Peyer's patch (tissue), 4 donors: ENCODE measurements around the gene ZC3H10. TPM values are rescaled to one million over a fixed set of nuclear protein-coding genes. Genes with fewer than 3 reads are reported as not detected.

Experiments
- DNase-seq, 3 donors: peaks; one replicate each; pipeline ENCODE4 v3.0.0-alpha.2; 2017 to 2019
- H3K27ac ChIP-seq, 4 donors: fragments of 200-600 bp; sonication (generic); one replicate each; pipeline ENCODE4 v1.5.1; 2016 to 2019
- H3K27me3 ChIP-seq, 2 donors: fragments of 200-600 bp; sonication (generic); one replicate each; pipeline ENCODE4 v1.5.1; 2019
- H3K36me3 ChIP-seq, 3 donors: fragments of 200-600 bp; sonication (generic); one replicate each; pipeline ENCODE4 v1.5.1; 2016 to 2019
- H3K4me1 ChIP-seq, 4 donors: fragments of 200-600 bp; sonication (generic); one replicate each; pipeline ENCODE4 v1.5.1; 2016 to 2019
- H3K4me3 ChIP-seq, 4 donors: fragments of 200-600 bp; sonication (generic); 1 replicate in 3 of 4; 2 replicates in 1 of 4; pipeline ENCODE4 v1.5.1; 2016 to 2019; ENCODE audit warnings: mild to moderate bottlenecking in 1 of 4
- H3K9me3 ChIP-seq, 4 donors: fragments of 200-600 bp; sonication (generic); one replicate each; pipeline ENCODE4 v1.5.1; 2016 to 2019; ENCODE audit warnings: mild to moderate bottlenecking in 1 of 4
- POLR2A ChIP-seq, 2 donors: fragments of 450-650 bp; IDR thresholded peaks; one replicate each; pipeline ENCODE4 v1.5.1; 2017; ENCODE audit warnings: antibody characterized with exemption in 2 of 2, mild to moderate bottlenecking in 2 of 2, moderate library complexity in 2 of 2
- total RNA-seq, 4 donors: library from RNA; depleted of rRNA; stranded (reverse); fragments of >200 nt; gene quantifications; one replicate each; pipeline ENCODE4 v1.1.0, GENCODE V29; 2016
- TF ChIP-seq, protein P1 (sequence below), 6 experiments: fragments of 450-650 bp in 4 of 6; fragments of 200-600 bp in 2 of 6; sonication (generic) in 1 of 6; IDR thresholded peaks; one replicate each; pipeline ENCODE4 v1.5.1; 2017 to 2019; ENCODE audit warnings: antibody characterized with exemption in 6 of 6, mild to moderate bottlenecking in 3 of 6, moderate library complexity in 1 of 6

ZC3H10 gene
- total RNA-seq, 4 donors from 2014 or later: 2.0 to 5.5 (median 3.8) TPM

DNA sequence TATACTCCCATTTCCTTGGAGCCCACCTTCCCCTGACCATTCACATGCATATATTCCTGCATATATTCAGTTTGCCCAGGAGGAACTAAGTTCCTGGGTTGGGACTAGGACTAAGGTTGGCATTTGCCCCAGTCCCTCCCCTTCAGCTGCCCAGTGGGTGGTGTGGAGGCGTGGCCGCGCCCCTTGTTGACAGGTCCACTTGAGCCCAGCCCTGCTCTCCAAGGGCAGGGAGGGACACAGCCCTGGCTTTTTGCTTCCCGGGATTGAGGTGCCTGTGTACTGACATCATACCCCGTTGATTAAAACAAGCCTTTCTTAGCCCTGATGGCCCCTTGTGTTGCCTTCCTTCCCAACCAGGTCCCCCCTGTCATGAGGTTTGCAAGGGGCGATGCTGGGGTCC, 30.8 kb upstream of the ZC3H10 start:
- H3K27ac ChIP-seq: peak overlapping the region in 2 of 4 donors; percentile 18 to 49
- peaks cover 0 to 76% (median 0%) of the 10 kb centered on the region in 3 donors for H3K36me3 ChIP-seq
- H3K9me3 ChIP-seq: no peaks in the 10 kb centered on the region
- no peaks in the 10 kb centered on the region for H3K27me3 ChIP-seq
- no peak overlapping the region for H3K4me3 ChIP-seq
- peaks cover 0 to 30% (median 0%) of the 10 kb centered on the region in 4 donors for H3K4me1 ChIP-seq
- no peak for TF ChIP-seq POLR2A (IDR thresholded peaks at IDR 0.05)
- TF ChIP-seq, protein P1, sequence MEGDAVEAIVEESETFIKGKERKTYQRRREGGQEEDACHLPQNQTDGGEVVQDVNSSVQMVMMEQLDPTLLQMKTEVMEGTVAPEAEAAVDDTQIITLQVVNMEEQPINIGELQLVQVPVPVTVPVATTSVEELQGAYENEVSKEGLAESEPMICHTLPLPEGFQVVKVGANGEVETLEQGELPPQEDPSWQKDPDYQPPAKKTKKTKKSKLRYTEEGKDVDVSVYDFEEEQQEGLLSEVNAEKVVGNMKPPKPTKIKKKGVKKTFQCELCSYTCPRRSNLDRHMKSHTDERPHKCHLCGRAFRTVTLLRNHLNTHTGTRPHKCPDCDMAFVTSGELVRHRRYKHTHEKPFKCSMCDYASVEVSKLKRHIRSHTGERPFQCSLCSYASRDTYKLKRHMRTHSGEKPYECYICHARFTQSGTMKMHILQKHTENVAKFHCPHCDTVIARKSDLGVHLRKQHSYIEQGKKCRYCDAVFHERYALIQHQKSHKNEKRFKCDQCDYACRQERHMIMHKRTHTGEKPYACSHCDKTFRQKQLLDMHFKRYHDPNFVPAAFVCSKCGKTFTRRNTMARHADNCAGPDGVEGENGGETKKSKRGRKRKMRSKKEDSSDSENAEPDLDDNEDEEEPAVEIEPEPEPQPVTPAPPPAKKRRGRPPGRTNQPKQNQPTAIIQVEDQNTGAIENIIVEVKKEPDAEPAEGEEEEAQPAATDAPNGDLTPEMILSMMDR (IDR thresholded peaks at IDR 0.05): no peak
- DNase-seq: peak in 2 of 3 donors; percentile 79 to 84

DNA sequence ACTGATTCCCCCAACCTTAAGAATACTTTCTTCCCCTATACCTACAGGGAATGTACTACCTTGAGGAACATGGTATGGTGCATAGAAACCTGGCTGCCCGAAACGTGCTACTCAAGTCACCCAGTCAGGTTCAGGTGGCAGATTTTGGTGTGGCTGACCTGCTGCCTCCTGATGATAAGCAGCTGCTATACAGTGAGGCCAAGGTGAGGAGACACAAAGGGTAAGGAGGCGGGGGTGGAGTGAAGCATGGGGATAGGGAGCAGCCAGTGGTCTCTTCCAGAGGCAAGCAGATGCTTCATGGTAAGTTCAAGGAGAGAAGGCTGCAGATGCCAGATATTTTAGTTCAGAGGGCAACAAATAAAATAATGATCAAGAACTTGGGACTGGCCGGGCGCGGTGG, 20.3 kb upstream of the ZC3H10 start:
- DNase-seq: no peak
- Histone ChIP-seq H3K9me3 (no peaks in the 10 kb centered on the region), H3K36me3 (peaks cover 0 to 75% (median 0%) of the 10 kb centered on the region in 3 donors), H3K27ac (no peak overlapping the region), H3K4me3 (no peak overlapping the region), H3K27me3 (no peaks in the 10 kb centered on the region), H3K4me1 (no peaks in the 10 kb centered on the region)
- no peak for TF ChIP-seq POLR2A (IDR thresholded peaks at IDR 0.05)
- TF ChIP-seq, protein P1 (IDR thresholded peaks at IDR 0.05): no peak

DNA sequence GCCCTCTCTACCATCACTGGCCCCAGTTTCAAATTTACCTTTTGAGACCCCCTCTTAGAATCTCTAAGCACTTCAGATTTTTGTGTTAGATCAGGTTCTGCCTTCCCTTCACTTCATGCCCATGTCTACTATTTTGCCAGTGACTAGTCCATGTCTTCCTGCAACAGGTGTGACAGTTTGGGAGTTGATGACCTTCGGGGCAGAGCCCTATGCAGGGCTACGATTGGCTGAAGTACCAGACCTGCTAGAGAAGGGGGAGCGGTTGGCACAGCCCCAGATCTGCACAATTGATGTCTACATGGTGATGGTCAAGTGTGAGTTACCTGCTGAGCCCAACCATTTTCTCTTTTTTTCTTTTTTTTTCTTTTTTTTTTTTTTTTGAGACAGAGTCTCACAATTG, 19.5 kb upstream of the ZC3H10 start:
- TF ChIP-seq, protein P1 (IDR thresholded peaks at IDR 0.05): no peak
- TF ChIP-seq POLR2A (IDR thresholded peaks at IDR 0.05): no peak

DNA sequence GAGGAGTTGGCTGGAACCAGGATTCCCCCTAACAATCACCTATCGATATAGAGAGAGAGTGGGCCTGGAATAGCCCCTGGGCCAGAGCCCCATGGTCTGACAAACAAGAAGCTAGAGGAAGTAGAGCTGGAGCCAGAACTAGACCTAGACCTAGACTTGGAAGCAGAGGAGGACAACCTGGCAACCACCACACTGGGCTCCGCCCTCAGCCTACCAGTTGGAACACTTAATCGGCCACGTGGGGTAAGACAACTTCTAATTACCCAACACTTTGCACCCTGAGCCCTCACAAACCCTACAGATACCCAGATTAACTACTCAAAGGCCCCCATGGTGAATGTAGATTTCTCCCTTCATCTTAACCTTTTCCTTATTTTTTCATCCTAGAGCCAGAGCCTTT, 18.3 kb upstream of the ZC3H10 start:
- Histone ChIP-seq H3K27me3 (no peaks in the 10 kb centered on the region), H3K27ac (peak overlapping the region in 2 of 4 donors; percentile 11 to 15), H3K36me3 (peaks cover 0 to 55% (median 0%) of the 10 kb centered on the region in 3 donors), H3K9me3 (no peaks in the 10 kb centered on the region), H3K4me3 (no peak overlapping the region), H3K4me1 (no peaks in the 10 kb centered on the region)
- peak in 1 of 3 donors; percentile 61 for DNase-seq
- TF ChIP-seq POLR2A (IDR thresholded peaks at IDR 0.05): no peak
- TF ChIP-seq, protein P1 (IDR thresholded peaks at IDR 0.05): no peak

More for the DNA sequence above, 19.5 kb upstream of the ZC3H10 start:
- Histone ChIP-seq H3K27ac (no peak overlapping the region), H3K27me3 (no peaks in the 10 kb centered on the region), H3K4me3 (no peak overlapping the region), H3K9me3 (no peaks in the 10 kb centered on the region), H3K36me3 (peaks cover 0 to 67% (median 0%) of the 10 kb centered on the region in 3 donors), H3K4me1 (no peaks in the 10 kb centered on the region)
- DNase-seq: no peak

DNA sequence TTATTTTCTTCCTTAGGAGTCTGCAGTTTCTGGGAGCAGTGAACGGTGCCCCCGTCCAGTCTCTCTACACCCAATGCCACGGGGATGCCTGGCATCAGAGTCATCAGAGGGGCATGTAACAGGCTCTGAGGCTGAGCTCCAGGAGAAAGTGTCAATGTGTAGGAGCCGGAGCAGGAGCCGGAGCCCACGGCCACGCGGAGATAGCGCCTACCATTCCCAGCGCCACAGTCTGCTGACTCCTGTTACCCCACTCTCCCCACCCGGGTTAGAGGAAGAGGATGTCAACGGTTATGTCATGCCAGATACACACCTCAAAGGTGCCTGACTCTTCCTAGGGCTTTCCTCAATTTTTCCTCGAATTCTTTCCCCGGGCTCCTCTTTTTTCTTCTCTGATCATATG, 17.0 kb upstream of the ZC3H10 start:
- Histone ChIP-seq H3K27me3 (no peaks in the 10 kb centered on the region), H3K4me3 (no peak overlapping the region), H3K4me1 (peaks cover 0 to 10% (median 8%) of the 10 kb centered on the region in 4 donors), H3K9me3 (no peaks in the 10 kb centered on the region), H3K36me3 (peaks cover 0 to 43% (median 0%) of the 10 kb centered on the region in 3 donors), H3K27ac (no peak overlapping the region)
- DNase-seq: no peak
- TF ChIP-seq POLR2A (IDR thresholded peaks at IDR 0.05): no peak
- TF ChIP-seq, protein P1 (IDR thresholded peaks at IDR 0.05): no peak

DNA sequence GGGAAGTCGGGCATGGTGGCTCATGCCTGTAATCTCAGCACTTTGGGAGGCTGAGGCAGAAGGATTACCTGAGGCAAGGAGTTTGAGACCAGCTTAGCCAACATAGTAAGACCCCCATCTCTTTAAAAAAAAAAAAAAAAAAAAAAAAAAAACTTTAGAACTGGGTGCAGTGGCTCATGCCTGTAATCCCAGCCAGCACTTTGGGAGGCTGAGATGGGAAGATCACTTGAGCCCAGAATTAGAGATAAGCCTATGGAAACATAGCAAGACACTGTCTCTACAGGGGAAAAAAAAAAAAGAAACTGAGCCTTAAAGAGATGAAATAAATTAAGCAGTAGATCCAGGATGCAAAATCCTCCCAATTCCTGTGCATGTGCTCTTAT, 15.4 kb upstream of the ZC3H10 start:
- Histone ChIP-seq H3K36me3 (peaks cover 0 to 37% (median 0%) of the 10 kb centered on the region in 3 donors), H3K27ac (peak overlapping the region in 2 of 4 donors; percentile 2 to 19), H3K4me1 (peaks cover 0 to 17% (median 8%) of the 10 kb centered on the region in 4 donors), H3K9me3 (no peaks in the 10 kb centered on the region), H3K4me3 (no peak overlapping the region), H3K27me3 (no peaks in the 10 kb centered on the region)
- no peak for DNase-seq
- no peak for TF ChIP-seq POLR2A (IDR thresholded peaks at IDR 0.05)
- TF ChIP-seq, protein P1 (IDR thresholded peaks at IDR 0.05): no peak
